GM10266 (cell line): ENCODE results near the gene YWHAE.
"Not testable (repeated sequence)": the region's sequence is repeated elsewhere in the genome, so short reads cannot be mapped to it uniquely, and the experiment has no call there.

Experiments used
- DNase-seq: peaks from one replicate; pipeline ENCODE4 v3.0.0; 2012; ENCODE audit errors: extremely low spot score
- CTCF ChIP-seq: IDR thresholded peaks from 2 replicates; pipeline ENCODE4 v1.5.1; 2012; ENCODE audit warnings: mild to moderate bottlenecking, low read depth; ENCODE audit not compliant: control insufficient read depth, insufficient read depth; ENCODE audit errors: missing control alignments

YWHAE gene

DNA sequence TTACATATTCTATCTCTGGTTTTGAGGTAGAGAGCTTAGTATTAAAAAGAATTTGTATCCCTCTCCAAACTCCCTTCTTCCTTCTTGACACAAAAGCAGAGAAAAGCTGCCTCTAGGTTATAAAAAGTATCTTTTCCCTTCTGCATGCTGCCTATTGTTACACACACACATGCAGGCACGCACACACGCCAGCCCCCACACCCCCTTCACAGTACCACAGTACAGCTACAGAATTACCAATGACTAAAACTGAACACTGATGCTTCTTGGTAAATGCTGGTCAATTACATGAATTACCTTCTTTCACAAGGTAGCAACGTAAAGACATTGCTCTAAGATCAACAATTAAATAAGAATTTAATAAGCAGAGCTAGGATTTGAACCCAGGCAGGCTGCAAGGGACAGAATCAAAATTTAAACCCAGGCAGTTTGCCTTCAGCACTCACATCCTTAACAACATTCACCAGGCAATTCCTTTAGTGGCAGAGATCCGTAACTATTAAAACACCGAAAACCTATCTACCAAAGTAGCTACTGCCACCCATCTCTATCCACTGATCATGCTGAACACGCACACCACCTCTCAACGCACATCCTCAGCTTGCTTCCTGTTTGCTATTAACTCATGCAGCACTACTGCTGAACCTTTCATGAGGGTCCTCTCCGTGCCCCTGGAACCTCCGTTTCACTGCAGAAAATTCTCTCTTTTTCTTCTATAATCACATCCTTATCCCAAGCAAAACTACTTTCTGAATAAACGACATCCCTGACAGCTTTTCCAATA is 37.8 kb downstream of the YWHAE start:
- TF ChIP-seq CTCF = no peak
- DNase-seq = no peak

GRCh38 chr17:1360975-1361374 is 39.0 kb downstream of the YWHAE start:
- DNase-seq = no peak
- TF ChIP-seq CTCF = no peak

GRCh38 chr17:1360315-1360714 is 39.7 kb downstream of the YWHAE start:
- DNase-seq = not testable (repeated sequence)

DNA sequence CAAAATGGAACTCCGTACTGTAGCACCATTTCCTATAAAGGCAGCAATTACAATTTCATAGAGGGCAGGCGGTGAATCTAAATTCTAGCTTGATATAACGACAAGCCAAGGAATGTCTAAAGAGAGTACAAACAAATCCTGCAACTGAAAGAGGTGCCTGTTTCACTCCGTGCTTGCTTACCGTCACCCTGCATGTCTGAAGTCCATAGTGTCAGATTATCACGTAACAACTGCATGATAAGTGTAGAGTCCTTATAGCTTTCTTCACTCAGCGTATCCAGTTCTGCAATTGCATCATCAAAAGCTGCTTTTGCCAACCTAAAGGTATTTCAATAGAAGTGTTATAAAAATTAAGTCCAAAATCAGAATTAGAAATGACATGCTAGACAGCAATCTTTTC is 46.0 kb downstream of the YWHAE start:
- DNase-seq = no peak
- no peak for TF ChIP-seq CTCF

GRCh38 chr17:1352530-1352929 is 47.5 kb downstream of the YWHAE start:
- DNase-seq = not testable (repeated sequence)

DNA sequence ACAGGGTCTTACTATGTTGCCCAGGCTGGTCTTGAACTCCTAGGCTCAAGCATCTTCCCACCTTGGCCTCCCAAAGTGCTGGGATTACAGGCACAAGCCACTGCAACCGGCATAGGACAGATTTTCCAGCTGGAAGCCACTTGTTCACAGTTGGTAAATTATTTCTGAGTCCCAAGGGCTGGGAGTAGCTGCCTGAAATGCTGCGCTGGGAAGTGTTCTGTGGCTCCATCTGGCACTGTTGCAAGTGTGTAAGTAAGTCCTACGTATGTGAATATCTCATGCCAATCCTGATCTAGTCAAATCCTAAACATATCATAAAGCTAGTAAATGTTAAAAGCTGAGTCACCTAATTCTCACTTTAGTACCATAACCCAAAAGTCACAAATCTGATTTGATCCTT is 48.1 kb downstream of the YWHAE start:
- no peak for TF ChIP-seq CTCF
- no peak for DNase-seq

GRCh38 chr17:1351275-1351674 is 48.7 kb downstream of the YWHAE start:
- no peak for TF ChIP-seq CTCF
- no peak for DNase-seq

GRCh38 chr17:1347589-1348323 is 52.3 kb downstream of the YWHAE start:
- TF ChIP-seq CTCF = no peak
- DNase-seq = no peak
